Thymus (tissue), 11 donors: Measurements from ENCODE around the gene SUPT5H. TPM values are rescaled to one million over a fixed set of nuclear protein-coding genes. Genes with fewer than 3 reads are reported as not detected.

Source experiments
- DNase-seq, 9 donors: peaks; one replicate each; pipeline ENCODE4 v3.0.0-alpha.2; 2013; ENCODE audit warnings: low spot score in 9 of 9, low read depth in 6 of 9, missing footprints in 1 of 9
- H3K27ac ChIP-seq, 2 donors: one replicate each; pipeline ENCODE4 v1.5.1; 2013; ENCODE audit warnings: control low read depth in 1 of 2, low read depth in 1 of 2, low read length in 1 of 2, mild to moderate bottlenecking in 1 of 2, moderate library complexity in 1 of 2
- H3K27me3 ChIP-seq, 2 donors: one replicate each; pipeline ENCODE4 v1.5.1; 2013; ENCODE audit warnings: low read length in 1 of 2; ENCODE audit not compliant: control insufficient read depth in 2 of 2, insufficient read depth in 1 of 2
- H3K36me3 ChIP-seq, 2 donors: one replicate each; pipeline ENCODE4 v1.5.1; 2013; ENCODE audit warnings: low read length in 1 of 2, mild to moderate bottlenecking in 1 of 2, moderate library complexity in 1 of 2; ENCODE audit not compliant: control insufficient read depth in 2 of 2, insufficient read depth in 2 of 2
- H3K4me1 ChIP-seq, 2 donors: one replicate each; pipeline ENCODE4 v1.5.1; 2013; ENCODE audit warnings: low read length in 2 of 2; ENCODE audit not compliant: control insufficient read depth in 2 of 2, insufficient read depth in 2 of 2
- H3K4me3 ChIP-seq, 2 donors: one replicate each; pipeline ENCODE4 v1.5.1; 2013; ENCODE audit warnings: low read length in 2 of 2, control low read depth in 1 of 2, mild to moderate bottlenecking in 1 of 2
- H3K9me3 ChIP-seq, 2 donors: one replicate each; pipeline ENCODE4 v1.5.1; 2013; ENCODE audit warnings: low read length in 1 of 2, mild to moderate bottlenecking in 1 of 2; ENCODE audit not compliant: control insufficient read depth in 2 of 2, insufficient read depth in 1 of 2
- WGBS: extraction: QIAGEN DNeasy Blood & Tissue Kit; methylation state at CpG from one replicate; pipeline ENCODE4 v1.1.7; 2013; 5-methylcytosine and 5-hydroxymethylcytosine counted together
- polyA plus RNA-seq: library from polyadenylated mRNA; stranded (reverse); fragments of 200-250 nt; gene quantifications from one replicate; pipeline ENCODE4 v1.2.3, GENCODE V29; 2013
- total RNA-seq: library from RNA; stranded (reverse); fragments of 120-200 nt; gene quantifications from one replicate; pipeline ENCODE4 v1.2.4, GENCODE V29; 2013
- donor health status: healthy.

Gene SUPT5H
- total and polyA plus RNA-seq, 2 donors: 39.0 to 203 TPM

GRCh38 chr19:39432677-39433025 lies 12.7 kb upstream of the SUPT5H start:
- H3K4me1 ChIP-seq: peaks cover 11 to 26% of the 10 kb centered on the region in 2 donors
- no peak overlapping the region for H3K27ac ChIP-seq
- H3K27me3 ChIP-seq: peaks cover 0 to 10% of the 10 kb centered on the region in 2 donors
- DNase-seq: no peak
- WGBS: 90% methylated on average over 8 of the region's 8 CpGs
- H3K4me3 ChIP-seq: no peak overlapping the region
- no peaks in the 10 kb centered on the region for H3K9me3 ChIP-seq
- peaks cover 26 to 34% of the 10 kb centered on the region in 2 donors for H3K36me3 ChIP-seq

- Histone ChIP-seq H3K36me3 (peaks cover 26 to 34% of the 10 kb centered on the region in 2 donors), H3K27ac (no peak overlapping the region), H3K4me1 (peaks cover 11 to 26% of the 10 kb centered on the region in 2 donors), H3K4me3 (no peak overlapping the region), H3K9me3 (no peaks in the 10 kb centered on the region), H3K27me3 (peaks cover 0 to 9% of the 10 kb centered on the region in 2 donors)
- 98% methylated on average over 8 of the region's 8 CpGs for WGBS
- no peak for DNase-seq
Measured at GRCh38 chr19:39433480-39434079, 11.8 kb upstream of the SUPT5H start.

- no peak overlapping the region for H3K27ac ChIP-seq
- peaks cover 0 to 6% of the 10 kb centered on the region in 2 donors for H3K27me3 ChIP-seq
- H3K4me3 ChIP-seq: peak overlapping the region; percentile 76 to 86
- no peaks in the 10 kb centered on the region for H3K9me3 ChIP-seq
- H3K36me3 ChIP-seq: peaks cover 26 to 34% of the 10 kb centered on the region in 2 donors
- no peak for DNase-seq
- H3K4me1 ChIP-seq: peaks cover 11 to 26% of the 10 kb centered on the region in 2 donors
- 76% methylated on average over 10 of the region's 10 CpGs for WGBS
Measured at GRCh38 chr19:39434123-39435076, 11.0 kb upstream of the SUPT5H start.

- Histone ChIP-seq H3K4me3 (peak within 1 kb of the TSS; percentile 76 to 86), H3K36me3 (peaks cover 26 to 34% of the 10 kb centered on the region in 2 donors), H3K27ac (peak within 1 kb of the TSS; percentile 86 to 94), H3K4me1 (peaks cover 11 to 26% of the 10 kb centered on the region in 2 donors), H3K27me3 (peaks cover 0 to 6% of the 10 kb centered on the region in 2 donors), H3K9me3 (no peaks in the 10 kb centered on the region)
- WGBS: under 1% methylated on average over 61 of the region's 61 CpGs
- peak; percentile 83 to 98 (median 95) for DNase-seq
Measured at GRCh38 chr19:39435499-39436349, 9.7 kb upstream of the SUPT5H start, which contains the start of gene RPS16. Gene RPS16 (minus strand): TSS chr19:39435949. CDS start chr19:39435895, 54 bp downstream.

GRCh38 chr19:39436350-39436716 lies 9.0 kb upstream of the SUPT5H start:
- Histone ChIP-seq H3K36me3 (peaks cover 26 to 32% of the 10 kb centered on the region in 2 donors), H3K27me3 (peaks cover 0 to 6% of the 10 kb centered on the region in 2 donors), H3K4me3 (peak overlapping the region; percentile 76 to 86), H3K4me1 (peaks cover 11 to 22% of the 10 kb centered on the region in 2 donors), H3K9me3 (no peaks in the 10 kb centered on the region), H3K27ac (peak overlapping the region; percentile 86 to 94)
- 6% methylated on average over 2 of the region's 2 CpGs for WGBS
- DNase-seq: no peak

GRCh38 chr19:39438270-39438934 lies 7.0 kb upstream of the SUPT5H start:
- Histone ChIP-seq H3K4me3 (no peak overlapping the region), H3K36me3 (peaks cover 10 to 15% of the 10 kb centered on the region in 2 donors), H3K9me3 (no peaks in the 10 kb centered on the region), H3K27me3 (peaks cover 0 to 6% of the 10 kb centered on the region in 2 donors), H3K4me1 (peaks cover 11 to 22% of the 10 kb centered on the region in 2 donors), H3K27ac (no peak overlapping the region)
- no peak for DNase-seq
- WGBS: 97% methylated on average over 9 of the region's 9 CpGs

- Histone ChIP-seq H3K27ac (peak overlapping the region; percentile 96 to 99), H3K9me3 (no peaks in the 10 kb centered on the region), H3K4me3 (peak overlapping the region; percentile 79 to 87), H3K27me3 (no peaks in the 10 kb centered on the region), H3K36me3 (peaks cover 3 to 4% of the 10 kb centered on the region in 2 donors), H3K4me1 (peaks cover 18 to 21% of the 10 kb centered on the region in 2 donors)
- DNase-seq: peak in 1 of 9 donors; percentile 20
- WGBS: 7% methylated on average over 17 of the region's 17 CpGs
Measured at GRCh38 chr19:39444598-39445195, 685 bp upstream of the SUPT5H start.
